ENCODE measurements around the gene TOX3. TPM values are rescaled to one million over a fixed set of nuclear protein-coding genes. Genes with fewer than 3 reads are reported as not detected.

The TOX3 gene
- total RNA-seq, 4 donors from 2014 or later: 0.11 TPM; not detected in 3

- Histone ChIP-seq H3K4me3 (no peak overlapping the region), H3K27me3 (no peaks in the 10 kb centered on the region), H3K36me3 (no peaks in the 10 kb centered on the region), H3K4me1 (no peaks in the 10 kb centered on the region), H3K9me3 (no peaks in the 10 kb centered on the region), H3K27ac (replicated peaks in 1 of 4) (no peak overlapping the region)
- WGBS: 84% methylated on average over 6 of the region's 6 CpGs
- intact Hi-C loops (cut with DNase I): no loop called here
- TF ChIP-seq POLR2A (IDR thresholded peaks at IDR 0.05; ENCODE audit: low read depth) (no peak), EP300 (IDR thresholded peaks at IDR 0.05) (no peak), CTCF (IDR thresholded peaks at IDR 0.05) (no peak), POLR2AphosphoS5 (IDR thresholded peaks at IDR 0.05) (no peak)
- DNase-seq (ENCODE audit: extremely low spot score): no peak
Observed at GRCh38 chr16:52470585-52470984, 76.4 kb downstream of the TOX3 start.

GRCh38 chr16:52469775-52470174, 77.2 kb downstream of the TOX3 start:
- intact Hi-C loops (cut with DNase I): no loop called here
- no peaks in the 10 kb centered on the region for H3K4me1 ChIP-seq
- no peak overlapping the region for H3K4me3 ChIP-seq
- TF ChIP-seq CTCF (IDR thresholded peaks at IDR 0.05): no peak
- no peak for TF ChIP-seq POLR2AphosphoS5 (IDR thresholded peaks at IDR 0.05)
- TF ChIP-seq EP300 (IDR thresholded peaks at IDR 0.05): no peak
- no peak for TF ChIP-seq POLR2A (IDR thresholded peaks at IDR 0.05; ENCODE audit: low read depth)
- H3K27ac ChIP-seq (replicated peaks in 1 of 4): no peak overlapping the region
- no peaks in the 10 kb centered on the region for H3K9me3 ChIP-seq
- no peaks in the 10 kb centered on the region for H3K27me3 ChIP-seq
- H3K36me3 ChIP-seq: no peaks in the 10 kb centered on the region
- no peak for DNase-seq (ENCODE audit: extremely low spot score)
- WGBS: 71% methylated on average over 3 of the region's 3 CpGs

- WGBS: 86% methylated on average over 6 of the region's 6 CpGs
- DNase-seq (ENCODE audit: extremely low spot score): no peak
- Histone ChIP-seq H3K4me1 (no peaks in the 10 kb centered on the region), H3K27ac (replicated peaks in 1 of 4) (no peak overlapping the region), H3K4me3 (no peak overlapping the region), H3K9me3 (no peaks in the 10 kb centered on the region), H3K36me3 (no peaks in the 10 kb centered on the region), H3K27me3 (no peaks in the 10 kb centered on the region)
- TF ChIP-seq POLR2AphosphoS5 (IDR thresholded peaks at IDR 0.05): no peak
- no peak for TF ChIP-seq CTCF (IDR thresholded peaks at IDR 0.05)
- no peak for TF ChIP-seq POLR2A (IDR thresholded peaks at IDR 0.05; ENCODE audit: low read depth)
- TF ChIP-seq EP300 (IDR thresholded peaks at IDR 0.05): no peak
- intact Hi-C loops (cut with DNase I): no loop called here
Observed at GRCh38 chr16:52469091-52469490, 77.9 kb downstream of the TOX3 start.

- no peak overlapping the region for H3K4me3 ChIP-seq
- H3K9me3 ChIP-seq: no peaks in the 10 kb centered on the region
- H3K27ac ChIP-seq (replicated peaks in 1 of 4): no peak overlapping the region
- WGBS: 94% methylated on average over 1 of the region's 1 CpG
- TF ChIP-seq POLR2A (IDR thresholded peaks at IDR 0.05; ENCODE audit: low read depth): no peak
- intact Hi-C loops (cut with DNase I): no loop called here
- DNase-seq (ENCODE audit: extremely low spot score): no peak
- H3K27me3 ChIP-seq: no peaks in the 10 kb centered on the region
- H3K4me1 ChIP-seq: no peaks in the 10 kb centered on the region
- H3K36me3 ChIP-seq: no peaks in the 10 kb centered on the region
Observed at GRCh38 chr16:52467753-52468152, 79.2 kb downstream of the TOX3 start.

- no peaks in the 10 kb centered on the region for H3K4me1 ChIP-seq
- WGBS: 62% methylated on average over 3 of the region's 3 CpGs
- no peaks in the 10 kb centered on the region for H3K36me3 ChIP-seq
- no peaks in the 10 kb centered on the region for H3K27me3 ChIP-seq
- TF ChIP-seq POLR2AphosphoS5 (IDR thresholded peaks at IDR 0.05): no peak
- TF ChIP-seq EP300 (IDR thresholded peaks at IDR 0.05): no peak
- TF ChIP-seq POLR2A (IDR thresholded peaks at IDR 0.05; ENCODE audit: low read depth): no peak
- no peak for TF ChIP-seq CTCF (IDR thresholded peaks at IDR 0.05)
- no peak overlapping the region for H3K4me3 ChIP-seq
- no peak overlapping the region for H3K27ac ChIP-seq (replicated peaks in 1 of 4)
- DNase-seq (ENCODE audit: extremely low spot score): no peak
- no peaks in the 10 kb centered on the region for H3K9me3 ChIP-seq
- intact Hi-C loops (cut with DNase I): no loop called here
Observed at GRCh38 chr16:52466994-52467393, 79.9 kb downstream of the TOX3 start.
